Activated CD4-positive, CD25-positive, alpha-beta regulatory T cell treated with anti-CD3 and anti-CD28 coated beads, Interleukin-2, amount 50 U/mL, for 24 hours (primary cell): ENCODE results near the gene CDH3.

Experiments
- ATAC-seq, 2 donors: fragments of 150-1000 bp; cut with Tn5 transposase; one replicate each; pipeline ENCODE4 v1.10.0; 2021; ENCODE audit warnings: mild to moderate bottlenecking in 1 of 2, moderate library complexity in 1 of 2

The CDH3 gene

GRCh38 chr16:68644715-68645493 lies at the start of gene CDH3:
Gene CDH3, plus strand, starts transcription at chr16:68645310. Its CDS starts 70 bp downstream, at chr16:68645380.
- peak; percentile 7 to 13 for ATAC-seq

- no peak for ATAC-seq
These were observed 48.8 kb upstream of the CDH3 start for GRCh38 chr16:68596266-68596665.

GRCh38 chr16:68599586-68599985 lies 45.5 kb upstream of the CDH3 start:
- no peak for ATAC-seq

- ATAC-seq: no peak
These were observed 39.4 kb upstream of the CDH3 start for GRCh38 chr16:68605746-68606145.

GRCh38 chr16:68607443-68607842 lies 37.7 kb upstream of the CDH3 start:
- ATAC-seq: no peak

GRCh38 chr16:68608330-68608729 lies 36.8 kb upstream of the CDH3 start:
- no peak for ATAC-seq

GRCh38 chr16:68612996-68613395 lies 32.1 kb upstream of the CDH3 start:
- no peak for ATAC-seq

GRCh38 chr16:68617734-68618133 lies 27.4 kb upstream of the CDH3 start:
- ATAC-seq: no peak

GRCh38 chr16:68626557-68626956 lies 18.6 kb upstream of the CDH3 start:
- no peak for ATAC-seq

- no peak for ATAC-seq
These were observed 17.1 kb upstream of the CDH3 start for GRCh38 chr16:68627951-68628425.

GRCh38 chr16:68629351-68629910 lies 15.7 kb upstream of the CDH3 start:
- ATAC-seq: peak in 1 of 2 donors; percentile 20

- no peak for ATAC-seq
These were observed 9.0 kb upstream of the CDH3 start for GRCh38 chr16:68636064-68636560.

- peak; percentile 78 to 85 for ATAC-seq
These were observed 8.3 kb upstream of the CDH3 start for GRCh38 chr16:68636818-68637217.

- no peak for ATAC-seq
These were observed 4.1 kb upstream of the CDH3 start for GRCh38 chr16:68640972-68641371.

- ATAC-seq: no peak
These were observed 3.1 kb upstream of the CDH3 start for GRCh38 chr16:68642047-68642435.

- no peak for ATAC-seq
These were observed 2.5 kb upstream of the CDH3 start for GRCh38 chr16:68642436-68643101.

GRCh38 chr16:68643227-68643626 lies 1.9 kb upstream of the CDH3 start:
- no peak for ATAC-seq

GRCh38 chr16:68643847-68644246 lies 1.3 kb upstream of the CDH3 start:
- no peak for ATAC-seq

GRCh38 chr16:68644296-68644695 lies 814 bp upstream of the CDH3 start:
- ATAC-seq: no peak

- peak in 1 of 2 donors; percentile 42 for ATAC-seq
These were observed 631 bp downstream of the CDH3 start for GRCh38 chr16:68645494-68646388.

GRCh38 chr16:68646953-68647659 lies 2.0 kb downstream of the CDH3 start:
- ATAC-seq: no peak

- no peak for ATAC-seq
These were observed 6.0 kb downstream of the CDH3 start for GRCh38 chr16:68651136-68651535.
